ENCODE data around the gene RPS6KA2.

The RPS6KA2 gene

DNA sequence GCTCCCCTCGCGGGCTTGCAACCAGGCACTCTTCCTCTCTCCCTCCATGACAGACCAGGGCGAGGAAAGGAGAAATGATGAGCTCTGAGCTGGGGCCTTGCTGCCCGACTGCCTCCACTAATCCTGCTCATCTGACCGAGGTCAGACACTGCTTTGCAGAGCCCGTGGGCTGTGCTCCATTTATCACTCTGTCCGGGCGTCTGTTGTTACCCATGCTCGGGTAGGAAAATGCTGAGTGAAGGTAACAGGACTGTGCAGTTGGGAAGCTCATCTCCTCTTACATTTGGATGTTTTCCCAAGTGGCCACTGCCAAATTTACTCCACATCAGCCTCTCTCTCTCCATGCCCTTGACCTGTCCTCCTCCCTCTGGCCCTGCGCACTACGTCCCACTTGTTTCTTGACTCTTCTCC is 14.6 kb downstream of the RPS6KA2 start:
- DNase-seq: no peak

GRCh38 chr6:166611631-166612030 is 15.4 kb downstream of the RPS6KA2 start:
- no peak for DNase-seq

- no peak for DNase-seq
These were observed 17.0 kb downstream of the RPS6KA2 start for GRCh38 chr6:166610069-166610468.

- DNase-seq: no peak
These were observed 18.3 kb downstream of the RPS6KA2 start for GRCh38 chr6:166608774-166609173.

DNA sequence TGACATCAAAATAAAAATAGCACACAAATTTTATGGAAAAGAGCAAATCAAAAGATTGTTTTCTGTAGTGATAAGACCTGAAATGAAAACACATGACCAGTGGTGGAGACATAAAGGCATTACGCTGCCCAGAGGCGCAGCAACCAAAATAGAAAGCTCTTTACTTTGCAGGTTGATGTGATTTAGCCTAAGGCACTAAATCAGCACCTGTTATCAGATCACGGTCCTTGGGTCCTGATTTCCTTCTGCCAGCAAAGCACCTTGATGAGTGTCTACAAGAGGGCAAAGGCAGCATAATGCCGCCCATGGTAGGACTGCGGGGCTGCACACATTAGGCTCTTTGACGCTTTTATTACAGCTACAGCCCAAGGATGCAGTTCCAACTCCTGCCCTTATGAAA is 21.3 kb downstream of the RPS6KA2 start:
- DNase-seq: no peak

- DNase-seq: no peak
These were observed 22.1 kb downstream of the RPS6KA2 start for GRCh38 chr6:166604911-166605310.

- no peak for DNase-seq
These were observed 22.7 kb downstream of the RPS6KA2 start for GRCh38 chr6:166604328-166604727.

- DNase-seq: no peak
These were observed 23.9 kb downstream of the RPS6KA2 start for GRCh38 chr6:166603043-166603690.

- no peak for DNase-seq
These were observed 25.1 kb downstream of the RPS6KA2 start for GRCh38 chr6:166601956-166602355.

GRCh38 chr6:166600931-166601330 is 26.1 kb downstream of the RPS6KA2 start:
- no peak for DNase-seq

GRCh38 chr6:166599205-166599604 is 27.8 kb downstream of the RPS6KA2 start:
- no peak for DNase-seq

DNA sequence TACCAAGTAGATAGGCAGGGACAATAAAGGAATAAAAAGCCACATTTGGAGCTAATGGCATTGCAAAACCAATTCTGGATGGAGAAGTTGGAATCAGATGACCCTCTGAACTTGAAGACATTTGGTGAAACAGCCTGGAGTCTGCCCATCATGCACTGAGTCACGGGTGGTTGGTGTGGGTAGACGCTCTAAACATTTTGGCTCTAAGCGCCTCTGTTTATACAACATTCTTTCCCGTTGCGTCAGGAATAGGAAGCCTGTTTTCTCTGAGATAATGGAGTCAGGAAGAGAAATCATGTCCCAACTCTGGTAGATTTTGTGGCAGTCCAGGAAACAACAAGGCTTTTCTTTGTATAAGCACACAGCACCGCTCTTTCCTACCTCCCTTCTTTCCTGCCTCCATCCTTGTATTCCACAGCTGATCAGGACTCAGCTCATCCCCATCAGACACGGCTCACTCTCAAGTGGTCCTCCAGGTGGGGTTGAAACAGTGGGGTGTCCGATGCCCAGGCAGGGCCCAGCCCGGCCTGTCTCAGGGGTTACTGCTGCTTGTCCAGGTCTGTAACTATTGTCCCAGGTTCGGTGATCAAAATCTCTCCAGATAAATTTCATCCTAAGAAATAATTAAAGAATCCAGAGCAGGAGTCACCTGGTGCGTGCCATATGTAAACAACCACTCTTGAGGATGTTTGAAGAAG is 28.5 kb downstream of the RPS6KA2 start:
- no peak for DNase-seq

DNA sequence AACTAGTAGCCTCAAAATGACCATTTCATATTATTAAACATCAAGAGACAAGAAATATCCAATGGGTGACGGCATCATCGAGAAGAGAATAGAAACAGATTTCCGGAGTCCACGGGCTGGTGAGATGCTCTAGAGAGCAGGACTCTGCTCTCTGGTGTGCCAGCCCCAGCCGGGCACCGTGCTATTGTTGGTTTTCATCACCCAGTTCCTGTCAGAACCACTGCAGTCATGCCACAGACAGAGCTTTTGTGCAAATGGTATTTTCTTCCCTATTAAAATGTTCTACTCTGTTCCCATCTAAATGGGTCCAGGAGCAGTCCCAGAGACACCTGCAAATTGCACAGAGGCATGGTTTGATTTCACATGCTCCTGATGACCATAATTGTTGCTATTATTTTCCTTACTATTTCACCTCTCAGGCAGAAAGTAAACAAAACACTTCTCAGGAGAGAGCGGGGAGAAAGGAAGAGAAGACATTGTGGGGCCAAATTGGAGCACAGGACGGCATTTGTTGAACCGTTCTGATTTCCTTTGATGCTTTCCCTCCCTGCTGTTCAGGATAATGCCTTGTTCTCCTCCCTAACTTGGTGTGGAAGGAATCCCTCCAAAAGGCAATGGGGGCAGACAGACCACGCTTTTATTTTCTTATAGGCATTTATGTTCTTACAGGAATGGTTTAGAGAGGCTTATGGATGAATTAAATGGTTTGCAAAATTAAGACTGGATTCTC is 29.2 kb downstream of the RPS6KA2 start:
- DNase-seq: no peak

DNA sequence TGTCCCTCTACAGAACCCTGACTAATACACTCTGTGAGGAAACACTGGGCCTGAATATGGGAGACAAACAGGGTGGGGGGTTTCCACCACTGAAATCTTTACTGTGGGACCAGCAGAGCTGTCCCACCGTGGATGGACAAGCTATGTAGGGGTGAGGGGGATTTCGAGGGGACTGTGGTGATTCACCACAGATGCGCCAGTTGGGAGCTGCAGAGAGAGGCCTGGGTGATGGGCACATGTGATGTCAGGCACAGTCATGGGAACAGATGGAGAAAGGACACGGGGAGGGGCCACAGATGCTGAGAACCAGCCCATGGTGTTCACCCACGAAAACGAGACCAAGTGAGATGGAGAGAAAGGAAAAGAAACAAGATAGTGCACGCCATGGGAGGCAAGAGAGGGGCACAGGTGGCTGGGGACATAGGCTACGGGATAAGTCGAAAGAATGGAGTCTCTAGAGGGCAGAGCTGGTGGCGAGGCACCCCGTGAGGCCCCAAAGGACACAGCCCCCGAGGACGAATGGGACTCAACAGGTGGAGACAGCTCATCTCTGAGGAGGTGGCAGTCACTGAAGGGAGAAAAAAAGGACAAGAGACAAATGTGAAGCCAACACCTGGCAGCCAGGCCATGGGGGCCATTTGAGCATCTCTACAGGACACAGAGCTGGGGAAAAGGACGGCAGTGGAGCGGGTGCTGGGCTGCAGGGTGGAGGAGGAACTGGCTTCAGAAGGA is 30.1 kb downstream of the RPS6KA2 start:
- DNase-seq: no peak

GRCh38 chr6:166595949-166596348 is 31.1 kb downstream of the RPS6KA2 start:
- DNase-seq: no peak

- no peak for DNase-seq
These were observed 31.8 kb downstream of the RPS6KA2 start for GRCh38 chr6:166595061-166595780.

GRCh38 chr6:166592821-166593220 is 34.2 kb downstream of the RPS6KA2 start:
- no peak for DNase-seq

- no peak for DNase-seq
These were observed 35.0 kb downstream of the RPS6KA2 start for GRCh38 chr6:166591961-166592520.

- no peak for DNase-seq
These were observed 36.0 kb downstream of the RPS6KA2 start for GRCh38 chr6:166591026-166591425.

GRCh38 chr6:166589786-166590574 is 37.1 kb downstream of the RPS6KA2 start:
- no peak for DNase-seq

DNA sequence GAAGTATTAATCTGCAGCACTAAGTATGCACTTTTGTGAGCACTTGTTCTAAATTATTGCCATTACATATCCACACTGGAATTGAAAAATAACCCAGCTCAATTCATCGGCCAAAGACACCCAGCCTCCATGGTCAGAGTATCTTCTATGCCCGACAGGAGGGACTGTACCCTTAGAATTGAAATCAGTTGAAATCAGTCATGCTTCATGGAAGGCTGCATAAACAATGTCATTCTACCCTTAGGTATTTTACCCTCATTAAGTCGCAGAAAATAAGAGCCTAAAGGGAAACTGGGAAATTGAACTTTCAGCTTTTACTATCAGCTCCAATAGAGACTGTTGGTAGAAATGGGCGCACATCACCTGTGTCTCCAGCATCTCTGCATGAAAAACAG is 37.7 kb downstream of the RPS6KA2 start:
- DNase-seq: no peak

All from NCI-H526 treated with DMSO at 0.1 percent for 48 hours (cell line).